Measurements from ENCODE around the gene C3orf33. TPM values are rescaled to one million over a fixed set of nuclear protein-coding genes. Genes with fewer than 3 reads are reported as not detected.
A peak's percentile ranks its signal among the peaks of the same experiment; 100 is the strongest.

The C3orf33 gene
- total RNA-seq, 6 experiments from 2014 or later: 1.3 to 1.9 (median 1.5) TPM

GRCh38 chr3:155738580-155739076, 67.5 kb downstream of the C3orf33 start:
- Histone ChIP-seq H3K4me3 (no peak overlapping the region), H3K36me3 (no peaks in the 10 kb centered on the region), H3K9me3 (no peaks in the 10 kb centered on the region), H3K27me3 (no peaks in the 10 kb centered on the region), H3K27ac (no peak overlapping the region), H3K4me1 (peaks cover 0 to 9% (median 2%) of the 10 kb centered on the region in 4 donors)
- intact Hi-C loops (cut with DNase I): no loop called here
- no peak for ATAC-seq
- WGBS (ENCODE audit: insufficient coverage, low coverage, low lambda C conversion rate, missing lambda C conversion rate): 82% methylated on average over 5 of the region's 13 CpGs
- no peak for DNase-seq
- TF ChIP-seq CTCF (IDR thresholded peaks at IDR 0.05) (no peak), POLR2A (IDR thresholded peaks at IDR 0.05) (no peak)

GRCh38 chr3:155737844-155738460, 68.1 kb downstream of the C3orf33 start:
- Histone ChIP-seq H3K27ac (no peak overlapping the region), H3K27me3 (no peaks in the 10 kb centered on the region), H3K9me3 (no peaks in the 10 kb centered on the region), H3K4me3 (no peak overlapping the region), H3K4me1 (peaks cover 0 to 5% (median 0%) of the 10 kb centered on the region in 4 donors), H3K36me3 (no peaks in the 10 kb centered on the region)
- intact Hi-C loops (cut with DNase I): no loop called here
- ATAC-seq (peak; percentile 97 to 100 (median 100)), DNase-seq (peak in 1 of 3 donors; percentile 62)
- 15% methylated on average over 4 of the region's 8 CpGs for WGBS (ENCODE audit: insufficient coverage, low coverage, low lambda C conversion rate, missing lambda C conversion rate)
- TF ChIP-seq CTCF (IDR thresholded peaks at IDR 0.05): no peak
- TF ChIP-seq POLR2A (IDR thresholded peaks at IDR 0.05): no peak

GRCh38 chr3:155736381-155736780, 69.7 kb downstream of the C3orf33 start:
- no peak overlapping the region for H3K27ac ChIP-seq

GRCh38 chr3:155730843-155731242, 75.2 kb downstream of the C3orf33 start:
- no peaks in the 10 kb centered on the region for H3K36me3 ChIP-seq
- no peak overlapping the region for H3K4me3 ChIP-seq
- DNase-seq: no peak
- WGBS (ENCODE audit: insufficient coverage, low coverage, low lambda C conversion rate, missing lambda C conversion rate): 40% methylated on average over 1 of the region's 2 CpGs
- H3K27me3 ChIP-seq: no peaks in the 10 kb centered on the region
- no peaks in the 10 kb centered on the region for H3K9me3 ChIP-seq
- H3K4me1 ChIP-seq: no peaks in the 10 kb centered on the region
- TF ChIP-seq CTCF (IDR thresholded peaks at IDR 0.05) (no peak), POLR2A (IDR thresholded peaks at IDR 0.05) (no peak)
- H3K27ac ChIP-seq: no peak overlapping the region
- intact Hi-C loops (cut with DNase I): no loop called here
- peak in 1 of 4 donors; percentile 16 for ATAC-seq

More at GRCh38 chr3:155736381-155736780, 69.7 kb downstream of the C3orf33 start:
- Histone ChIP-seq H3K4me1 (peaks cover 0 to 5% (median 0%) of the 10 kb centered on the region in 4 donors), H3K27me3 (no peaks in the 10 kb centered on the region), H3K9me3 (no peaks in the 10 kb centered on the region), H3K4me3 (no peak overlapping the region), H3K36me3 (no peaks in the 10 kb centered on the region)
- DNase-seq: no peak
- ATAC-seq: no peak
- TF ChIP-seq POLR2A (IDR thresholded peaks at IDR 0.05) (no peak), CTCF (IDR thresholded peaks at IDR 0.05) (no peak)
- intact Hi-C loops (cut with DNase I): no loop called here
- WGBS (ENCODE audit: insufficient coverage, low coverage, low lambda C conversion rate, missing lambda C conversion rate): 76% methylated on average over 4 of the region's 4 CpGs

Measured in right lobe of liver (tissue), 6 donors.